NCI-H2029 (cell line): ENCODE results near the gene ERP44.

ENCODE experiments used
- DNase-seq: peaks from one replicate; lab custom pipeline; 2025; lab: John Stamatoyannopoulos, UW

The ERP44 gene

GRCh38 chr9:99936947-99937587, 161.7 kb downstream of the ERP44 start:
- no peak for DNase-seq

GRCh38 chr9:99931155-99931840, 167.5 kb downstream of the ERP44 start:
- no peak for DNase-seq

GRCh38 chr9:99929652-99930051, 169.1 kb downstream of the ERP44 start:
- no peak for DNase-seq
